ENCODE results near the gene BCL11A.

- TF ChIP-seq CTCF (IDR thresholded peaks at IDR 0.05; ENCODE audit: insufficient read depth, low read length, poor library complexity, severe bottlenecking) (no peak), EZH2phosphoT487 (conservative IDR thresholded peaks at IDR 0.05; ENCODE audit: low read length) (no peak)
Observed at GRCh38 chr2:60558536-60558935, 5.1 kb upstream of the BCL11A start.

Data from SU-DHL-6 (cell line).